ENCODE results near the gene GABRR2.

GABRR2 gene

GRCh38 chr6:89315249-89315885 lies at the start of gene GABRR2:
Gene GABRR2 (minus strand): TSS chr6:89315299. CDS start chr6:89315165, 134 bp downstream.
- no peak for DNase-seq

DNA sequence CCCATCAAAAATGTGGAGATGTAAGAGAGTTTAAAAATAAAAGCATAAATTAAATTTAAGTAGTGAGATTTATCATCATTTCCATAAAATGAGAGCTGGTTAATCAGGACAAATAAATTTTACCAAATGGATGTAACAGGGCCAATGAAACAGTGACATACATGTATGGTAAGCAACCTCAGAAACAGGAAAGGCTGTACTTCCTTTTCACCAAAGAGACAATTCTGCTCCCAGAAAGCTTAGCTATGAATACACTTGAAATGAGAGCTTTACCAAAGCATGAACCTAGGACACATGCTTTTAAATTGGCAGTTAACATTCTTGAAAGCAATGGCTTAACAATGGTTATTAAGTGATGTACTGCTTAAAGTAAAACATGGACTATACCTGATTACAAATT lies 49.5 kb upstream of the GABRR2 start:
- DNase-seq, result no peak

- no peak for DNase-seq
Measured at GRCh38 chr6:89361171-89361570, 46.1 kb upstream of the GABRR2 start.

DNA sequence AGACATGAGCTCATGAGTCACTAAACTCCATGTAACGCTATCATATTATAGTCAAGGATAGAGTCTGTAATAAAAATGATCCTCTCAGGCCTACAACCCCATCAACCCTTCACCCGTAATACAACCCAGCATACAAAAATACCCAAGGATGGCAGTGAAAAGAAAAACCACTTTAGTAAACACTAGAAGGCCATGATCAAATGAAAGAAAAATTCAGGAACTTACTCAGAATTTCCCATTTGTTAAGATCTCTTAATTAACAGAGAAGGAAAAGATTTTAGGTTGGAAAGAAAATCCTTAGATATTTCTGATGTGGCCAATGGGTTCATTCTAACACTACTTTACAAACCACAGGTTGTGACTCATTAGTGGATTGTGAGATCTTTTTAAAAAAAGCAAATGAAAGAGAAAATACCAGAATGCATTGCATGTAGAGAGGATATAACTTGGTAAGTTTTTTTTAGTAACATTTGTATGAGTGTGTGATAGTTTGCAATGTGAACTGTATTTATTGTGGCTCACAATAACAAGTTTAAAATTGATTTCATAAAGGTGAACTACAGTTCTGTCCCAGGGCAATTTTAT lies 45.4 kb upstream of the GABRR2 start:
- DNase-seq, result no peak

- DNase-seq, result no peak
Measured at GRCh38 chr6:89359561-89359960, 44.5 kb upstream of the GABRR2 start.

GRCh38 chr6:89357390-89357789 lies 42.3 kb upstream of the GABRR2 start:
- DNase-seq, result no peak

DNA sequence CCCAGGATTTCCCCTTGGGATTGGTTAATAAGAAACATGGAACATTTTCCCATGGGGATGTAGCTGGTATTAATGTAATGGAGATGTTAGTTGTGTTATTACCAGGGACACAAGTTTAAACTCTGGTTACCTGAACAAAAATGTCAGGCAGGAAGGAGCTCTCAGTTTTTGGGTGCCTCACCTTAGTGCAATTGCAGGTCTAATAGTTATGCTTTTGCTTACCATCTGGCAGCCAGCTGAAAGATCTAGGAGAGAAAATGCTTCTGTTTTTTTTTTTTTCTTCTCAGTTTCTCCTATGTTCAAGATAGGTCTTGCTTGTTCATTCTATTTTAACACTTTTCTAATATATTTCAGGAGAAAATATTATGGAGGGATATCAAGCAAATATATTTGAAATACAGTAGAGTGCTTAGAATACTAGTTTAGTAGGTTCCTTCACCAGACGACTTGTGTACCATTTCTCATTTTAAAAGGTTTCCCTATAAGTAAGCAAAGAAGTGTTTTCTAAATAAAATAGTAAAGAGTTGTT lies 41.6 kb upstream of the GABRR2 start:
- DNase-seq, result no peak

DNA sequence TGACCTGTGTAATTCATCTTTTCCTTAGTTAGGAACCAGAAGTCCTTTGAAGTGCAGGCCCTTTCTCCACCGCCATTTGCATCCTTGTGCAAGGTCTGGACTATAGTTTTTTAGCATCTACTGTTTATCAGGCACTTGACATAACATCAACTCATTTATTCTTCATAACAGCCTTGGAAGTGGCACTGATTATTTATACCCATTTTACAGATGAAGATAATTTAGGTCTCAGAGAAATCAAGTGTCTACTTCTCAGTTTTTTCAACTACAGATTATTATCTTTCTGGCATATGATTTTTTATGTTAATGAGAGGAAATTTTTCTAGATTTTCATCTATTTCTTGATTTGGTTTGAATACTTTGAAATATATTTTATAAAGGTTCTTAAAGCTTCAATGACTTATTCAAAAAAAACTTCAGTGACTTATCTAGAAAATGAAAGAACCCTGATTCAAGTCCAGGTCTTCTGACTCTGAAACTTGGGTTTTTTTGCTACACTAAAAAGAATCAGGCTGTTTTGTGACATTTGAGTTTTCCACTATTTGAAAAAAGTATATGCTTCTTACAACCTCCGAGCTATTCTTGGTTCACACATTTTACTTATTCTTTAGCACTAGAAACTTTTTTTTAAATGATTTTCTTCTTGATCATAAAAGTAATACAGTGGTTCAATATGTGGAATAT lies 40.6 kb upstream of the GABRR2 start:
- DNase-seq, result no peak

- peak; percentile 77 for DNase-seq
Measured at GRCh38 chr6:89353702-89354392, 38.7 kb upstream of the GABRR2 start.

DNA sequence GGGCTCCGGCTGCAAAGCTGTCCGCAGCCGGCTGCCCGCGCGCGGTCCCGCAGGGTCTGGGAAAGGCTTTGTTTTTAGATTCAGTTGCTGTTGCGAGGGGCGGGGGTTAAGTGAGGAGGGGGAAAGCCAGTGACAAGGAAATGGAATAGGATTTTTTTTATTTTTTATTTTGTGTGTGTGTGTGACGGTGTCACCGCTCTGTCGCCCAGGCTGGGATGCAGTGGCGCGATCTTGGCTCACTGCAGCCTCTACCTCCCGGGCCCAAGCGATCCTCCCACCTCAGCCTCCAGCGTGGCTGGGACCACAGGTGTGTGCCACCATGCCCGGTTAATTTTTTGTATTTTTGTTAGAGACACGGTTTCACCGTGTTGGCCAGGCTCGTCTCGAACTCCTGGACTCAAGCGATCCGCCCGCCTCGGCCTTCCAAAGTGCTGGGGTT lies 38.0 kb upstream of the GABRR2 start:
- no peak for DNase-seq

DNA sequence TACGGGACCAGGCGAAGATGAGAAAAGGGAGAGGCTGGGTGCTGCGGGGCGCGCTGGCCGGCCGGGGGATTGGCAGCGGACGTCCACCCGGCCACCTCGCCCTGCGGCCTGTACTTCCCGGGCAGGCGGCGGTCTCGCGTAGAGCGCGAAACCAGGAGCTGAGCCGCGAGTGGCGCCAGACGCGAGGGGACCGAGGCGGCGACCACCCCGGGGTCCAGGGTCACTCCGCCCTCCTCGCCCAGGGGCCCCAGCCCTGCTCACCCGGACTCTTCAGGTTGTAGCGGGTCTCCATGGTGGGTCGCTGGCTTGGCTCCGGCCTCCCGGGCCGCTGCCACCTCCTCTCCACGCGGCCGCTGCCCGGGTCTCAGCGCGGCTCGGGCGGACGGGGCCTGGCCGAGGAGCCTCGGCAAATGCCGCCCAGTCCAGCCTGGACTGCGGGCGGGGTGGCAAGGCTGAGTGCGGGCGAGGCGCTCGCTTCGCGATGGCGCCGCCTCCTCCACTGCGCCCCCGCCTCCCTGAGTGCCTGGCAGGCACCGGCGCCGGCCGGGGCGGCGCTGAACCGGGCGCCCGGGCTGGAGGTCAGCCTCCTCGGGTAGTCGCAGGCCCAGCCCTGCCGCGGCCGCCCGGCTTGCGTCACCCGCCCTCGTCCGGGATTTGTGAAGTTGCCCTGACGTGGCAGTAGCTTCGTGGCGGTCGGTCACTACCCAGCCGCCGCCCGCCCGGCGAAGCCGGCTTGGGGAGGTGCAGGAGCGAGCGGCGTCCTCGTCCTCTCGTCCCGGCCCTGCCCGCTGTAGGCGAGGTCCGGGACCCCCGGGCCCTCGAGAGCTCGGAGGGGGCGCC lies 37.4 kb upstream of the GABRR2 start, which contains the start of gene UBE2J1:
Gene UBE2J1, minus strand, starts transcription at position 445 of the 840 bp plus-strand sequence. Its CDS starts 153 bp downstream, at position 292.
- peak; percentile 91 for DNase-seq

- DNase-seq, result peak; percentile 30
Measured at GRCh38 chr6:89351671-89352277, 36.7 kb upstream of the GABRR2 start.

DNA sequence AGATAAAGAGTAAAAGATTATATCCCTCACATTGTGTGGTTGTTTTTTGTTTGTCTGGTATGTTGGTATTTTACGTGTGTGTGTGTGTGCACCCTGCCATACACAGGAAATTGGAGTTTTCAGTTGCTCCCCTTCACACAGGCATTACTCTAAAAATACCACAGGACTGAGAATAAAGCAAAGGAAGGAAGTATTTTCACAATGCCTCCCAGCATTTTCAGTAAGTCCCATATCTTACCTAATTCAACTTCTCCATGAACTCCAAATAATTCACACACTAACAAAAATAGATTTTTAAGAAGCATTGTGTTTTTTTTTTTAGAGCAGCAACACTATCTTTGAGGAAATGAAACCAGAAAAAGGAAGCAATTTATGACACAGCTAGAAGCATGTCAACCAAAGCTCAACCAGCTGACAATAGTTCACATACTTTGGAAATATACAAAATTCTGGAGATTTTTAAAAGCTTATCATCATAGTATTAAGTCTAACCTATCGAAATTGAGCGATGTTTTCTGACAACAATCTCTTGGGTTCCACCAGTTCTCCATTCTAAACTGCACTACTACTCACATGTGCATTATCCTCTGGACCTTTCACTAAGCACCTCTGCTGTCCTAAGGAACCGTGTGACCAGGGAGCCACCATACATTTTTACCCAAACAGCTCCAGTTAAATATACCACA lies 35.3 kb upstream of the GABRR2 start:
- DNase-seq, result no peak

- no peak for DNase-seq
Measured at GRCh38 chr6:89348372-89348771, 33.3 kb upstream of the GABRR2 start.

- DNase-seq, result no peak
Measured at GRCh38 chr6:89347825-89348224, 32.7 kb upstream of the GABRR2 start.

GRCh38 chr6:89346433-89346832 lies 31.3 kb upstream of the GABRR2 start:
- no peak for DNase-seq

DNA sequence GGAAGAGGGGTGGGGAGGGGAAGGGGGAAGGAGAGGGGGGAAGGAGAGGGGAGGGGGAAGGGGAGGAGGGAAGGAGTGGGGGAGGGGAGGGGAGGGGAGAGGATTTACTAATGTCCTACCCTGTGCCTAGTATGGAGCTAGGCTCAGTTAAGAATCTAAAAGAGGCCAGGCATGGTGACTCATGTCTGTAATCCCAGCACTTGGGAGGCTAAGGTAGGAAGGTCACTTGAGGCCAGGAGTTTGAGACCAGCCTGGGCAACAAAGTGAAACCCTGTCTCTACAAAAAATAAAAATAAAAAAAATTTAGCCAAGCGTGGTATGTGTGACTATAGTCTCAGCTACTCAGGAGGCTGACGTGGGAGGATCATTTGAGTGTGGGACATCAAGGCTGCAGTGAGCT lies 24.5 kb upstream of the GABRR2 start:
- no peak for DNase-seq

- DNase-seq, result no peak
Measured at GRCh38 chr6:89335164-89335563, 20.1 kb upstream of the GABRR2 start.

DNA sequence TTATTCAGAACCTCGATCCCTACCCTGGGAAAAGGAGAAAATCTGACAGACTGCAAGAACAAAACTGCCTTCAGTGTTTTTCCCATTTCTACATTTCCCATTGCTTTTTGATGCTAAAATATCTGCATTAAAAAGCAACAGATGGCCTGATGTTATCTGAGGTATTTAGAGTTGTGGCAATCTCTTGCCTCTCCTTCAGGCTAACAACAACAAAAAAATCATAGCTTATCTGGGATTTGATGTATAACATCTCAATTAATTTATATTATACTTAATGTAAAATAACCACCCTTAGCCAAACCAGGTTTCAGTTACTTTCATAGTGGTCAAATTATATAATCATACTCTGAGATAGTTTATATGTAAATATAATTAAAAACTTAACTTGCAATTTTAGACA lies 15.8 kb upstream of the GABRR2 start:
- no peak for DNase-seq

DNA sequence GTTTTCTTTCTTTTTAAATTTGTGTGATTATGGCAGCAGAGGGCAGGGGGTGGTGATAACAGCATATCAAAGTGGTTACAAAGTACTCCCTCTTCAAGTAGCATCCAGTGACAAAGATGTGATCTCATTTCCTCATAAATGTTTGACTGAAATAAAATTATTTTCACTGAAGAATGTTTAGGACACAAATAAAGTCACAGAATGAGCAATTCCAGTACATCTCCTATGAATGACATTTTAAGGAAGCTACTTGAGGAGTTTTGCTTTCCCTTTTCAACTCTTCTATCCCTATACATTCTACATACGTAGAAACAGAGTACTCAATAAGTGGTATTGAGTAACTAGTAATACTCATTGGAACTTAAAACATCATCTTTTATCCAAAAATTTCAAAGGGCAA lies 13.9 kb upstream of the GABRR2 start:
- no peak for DNase-seq

GRCh38 chr6:89324304-89324703 lies 9.2 kb upstream of the GABRR2 start:
- no peak for DNase-seq
